NCI-H1048 (cell line): Measurements from ENCODE around the gene MAGEA9B.
A peak's percentile ranks its signal among the peaks of the same experiment; 100 is the strongest.
"Not testable (repeated sequence)": the region's sequence is repeated elsewhere in the genome, so short reads cannot be mapped to it uniquely, and the experiment has no call there.

Source experiments
- DNase-seq: peaks from one replicate; lab custom pipeline; 2025; lab: John Stamatoyannopoulos, UW

The MAGEA9B gene

GRCh38 chrX:149587359-149587758 lies at the start of gene MAGEA9B:
TSS of gene MAGEA9B (minus strand) at chrX:149587459. CDS start at chrX:149583179, 4,280 bp downstream.
- not testable (repeated sequence) for DNase-seq

DNA sequence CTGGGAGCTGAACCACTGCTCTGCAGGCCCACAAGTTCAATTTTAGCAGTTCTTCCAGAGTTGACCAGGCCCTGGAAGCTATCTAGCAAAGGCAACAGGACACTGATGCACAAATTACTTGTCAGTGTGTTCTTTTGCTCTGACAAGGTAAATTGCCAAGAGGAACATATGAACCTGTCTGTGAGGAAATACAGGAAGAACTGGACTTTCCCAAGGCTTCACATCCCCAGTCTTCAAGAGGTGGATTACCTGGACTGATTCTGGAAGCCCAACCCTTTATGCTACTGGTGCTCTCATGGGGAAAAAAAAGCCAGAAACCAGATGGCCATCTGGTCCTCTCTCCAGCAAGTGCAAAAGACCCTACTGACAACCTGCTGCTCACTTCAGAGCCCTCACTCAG lies 46.3 kb upstream of the MAGEA9B start:
- no peak for DNase-seq

GRCh38 chrX:149631234-149632165 lies 44.2 kb upstream of the MAGEA9B start, which contains the start of gene TMEM185A:
TSS of gene TMEM185A (minus strand) at chrX:149631792. CDS start at chrX:149631580, 212 bp downstream.
- DNase-seq = peak; percentile 40

DNA sequence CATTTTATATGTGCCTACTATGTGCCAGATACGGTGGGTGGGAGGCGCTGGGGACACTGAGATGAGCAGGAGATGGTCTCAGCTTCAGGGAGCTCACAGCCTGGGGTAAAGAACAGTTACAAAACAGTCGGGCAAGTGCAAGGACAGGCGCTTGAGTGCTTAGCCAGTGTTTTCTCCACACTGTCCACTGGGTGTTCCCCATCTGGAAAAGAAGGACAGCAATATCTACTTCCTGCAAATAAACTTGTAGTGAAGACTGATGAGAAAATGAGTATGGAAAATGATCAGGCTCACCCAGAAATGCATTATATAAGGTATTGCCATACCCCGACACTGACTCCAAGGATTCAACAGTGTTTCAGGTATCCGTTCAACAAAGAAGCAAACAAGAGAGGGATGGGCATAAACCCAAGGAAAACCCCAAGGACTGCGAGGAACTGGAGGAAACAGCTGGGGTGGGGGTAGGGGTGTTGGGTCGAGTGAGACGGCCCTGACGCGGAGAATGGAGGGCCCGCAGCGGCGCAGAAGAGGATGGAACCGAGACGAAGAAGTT lies 43.5 kb upstream of the MAGEA9B start:
- no peak for DNase-seq

GRCh38 chrX:149629730-149630387 lies 42.6 kb upstream of the MAGEA9B start:
- DNase-seq = no peak

DNA sequence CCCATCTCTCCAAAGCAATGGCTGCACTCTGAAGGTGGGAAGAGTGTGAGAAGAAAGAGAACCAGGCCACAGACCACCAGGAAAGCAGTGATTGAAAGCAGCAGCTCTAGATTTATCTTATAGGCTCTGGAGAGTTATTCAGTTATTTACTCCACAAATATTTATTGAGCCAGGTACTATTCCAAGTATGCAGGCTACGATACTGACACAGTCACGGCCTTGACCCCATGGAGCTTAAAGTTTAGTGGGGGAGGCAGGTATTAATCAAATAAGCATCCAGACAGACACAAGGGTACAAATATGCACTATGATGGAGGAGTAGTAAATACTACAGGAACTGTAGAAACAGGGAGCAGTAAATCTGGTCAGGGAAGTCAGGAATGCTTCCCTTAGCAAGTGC lies 41.5 kb upstream of the MAGEA9B start:
- no peak for DNase-seq

DNA sequence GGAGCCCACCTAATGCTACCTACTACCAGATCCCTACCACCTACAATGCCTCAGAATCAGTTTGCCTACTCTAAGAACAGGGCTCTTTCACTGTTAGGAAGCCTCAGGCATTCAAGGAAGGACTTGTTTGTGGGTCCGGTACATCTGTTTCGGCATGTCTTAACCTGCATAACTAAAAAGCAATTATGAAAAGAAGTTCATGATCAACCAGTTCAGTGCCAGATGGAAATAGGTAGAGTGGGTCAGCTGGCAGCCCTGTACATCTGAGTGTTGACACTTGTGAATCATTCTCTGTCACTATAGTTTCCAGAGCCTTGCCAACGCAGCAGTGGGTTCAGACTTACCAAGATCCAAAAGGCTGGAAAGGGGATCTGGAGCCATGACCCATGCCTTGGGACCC lies 41.0 kb upstream of the MAGEA9B start:
- no peak for DNase-seq

- DNase-seq = not testable (repeated sequence)
These were observed 39.6 kb upstream of the MAGEA9B start for GRCh38 chrX:149626829-149627228.

DNA sequence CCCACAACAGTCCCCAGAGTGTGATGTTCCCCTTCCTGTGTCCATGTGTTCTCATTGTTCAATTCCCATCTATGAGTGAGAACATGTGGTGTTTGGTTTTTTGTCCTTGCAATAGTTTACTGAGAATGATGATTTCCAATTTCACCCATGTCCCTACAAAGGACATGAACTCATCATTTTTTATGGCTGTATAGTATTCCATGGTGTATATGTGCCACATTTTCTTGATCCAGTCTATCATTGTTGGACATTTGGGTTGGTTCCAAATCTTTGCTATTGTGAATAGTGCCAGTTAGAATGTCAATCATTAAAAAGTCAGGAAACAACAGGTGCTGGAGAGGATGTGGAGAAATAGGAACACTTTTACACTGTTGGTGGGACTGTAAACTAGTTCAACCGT lies 32.4 kb upstream of the MAGEA9B start:
- DNase-seq = not testable (repeated sequence)

DNA sequence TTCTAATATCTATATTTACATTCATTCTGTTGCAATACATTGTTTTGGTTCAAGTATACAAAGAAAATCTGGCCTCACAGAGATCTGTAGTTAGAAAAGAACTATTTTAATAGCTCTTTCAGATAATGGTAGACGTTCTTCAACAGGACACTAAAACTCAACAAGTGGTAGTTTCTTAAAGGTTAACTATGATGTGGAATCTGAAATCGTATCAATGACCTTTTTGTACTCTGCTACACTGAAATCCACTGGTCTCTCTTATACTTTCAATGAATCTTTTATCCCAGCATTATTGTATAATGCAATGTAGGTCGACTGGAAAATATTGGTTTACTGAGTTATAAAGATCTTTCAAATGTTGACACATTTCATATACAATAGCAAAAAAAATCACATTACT lies 31.6 kb upstream of the MAGEA9B start:
- DNase-seq = no peak

DNA sequence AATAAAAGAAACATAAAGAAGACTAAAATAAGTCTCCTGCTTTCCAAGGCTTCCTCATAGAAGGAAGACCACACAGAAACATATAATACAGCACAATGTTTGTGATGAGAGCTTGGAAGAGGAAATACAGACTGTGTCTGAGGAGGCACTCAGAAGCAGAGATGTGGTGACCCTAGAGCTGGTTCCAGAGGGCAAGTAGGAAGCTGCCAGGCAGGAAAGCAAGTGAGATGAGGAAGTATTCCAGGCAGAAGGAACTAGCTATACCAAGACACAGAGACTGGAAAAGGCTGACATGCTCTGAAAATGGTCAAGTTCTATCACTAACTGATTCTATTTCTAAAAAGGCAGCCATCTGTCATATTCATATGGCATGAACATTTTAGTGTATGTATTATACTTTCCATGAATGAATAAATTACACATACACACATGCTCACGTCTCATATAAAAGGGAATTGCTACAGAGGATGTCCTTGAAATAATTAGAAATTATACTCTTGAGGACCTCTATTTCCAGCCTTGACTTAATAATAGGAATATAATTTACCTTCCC lies 24.4 kb upstream of the MAGEA9B start:
- no peak for DNase-seq

DNA sequence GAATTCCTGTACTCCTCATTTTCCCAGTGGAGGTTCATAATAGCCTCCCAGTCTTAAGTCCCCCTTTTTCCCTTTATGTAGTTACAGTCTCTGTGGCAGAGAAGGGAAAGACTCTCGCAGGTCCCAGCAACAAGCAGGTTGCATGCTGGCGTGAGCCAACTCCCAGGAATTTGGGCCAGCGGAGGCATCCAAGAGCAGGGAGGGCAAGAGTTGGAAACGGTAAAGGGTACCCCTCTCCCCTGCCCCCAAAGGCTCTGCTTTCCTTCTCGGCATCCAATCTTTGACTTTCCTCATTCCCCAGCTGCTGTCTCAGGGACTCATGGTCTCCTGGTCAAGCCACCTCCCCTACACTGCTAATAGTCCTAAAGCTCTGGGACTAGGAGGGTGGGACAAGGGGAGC lies 23.3 kb upstream of the MAGEA9B start:
- DNase-seq = no peak

DNA sequence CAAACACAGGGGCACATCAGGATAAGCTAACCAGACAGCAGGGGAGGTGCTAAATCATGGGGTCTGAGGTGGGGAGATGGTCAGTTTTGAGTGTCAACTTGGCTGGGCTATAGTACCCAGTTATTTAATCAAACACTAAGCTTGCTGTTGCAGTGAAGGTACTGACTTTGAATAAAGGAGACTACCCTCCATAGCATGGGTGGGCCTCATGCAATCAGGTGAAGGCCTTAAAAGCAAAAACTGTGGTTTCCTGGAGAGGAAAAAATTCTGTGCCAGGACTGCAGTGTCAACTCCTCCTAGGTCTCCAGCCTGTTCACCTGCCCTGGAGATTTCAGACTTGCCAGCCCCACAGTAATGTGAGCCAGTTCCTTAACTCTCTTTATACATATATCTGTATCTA lies 20.4 kb upstream of the MAGEA9B start:
- DNase-seq = no peak

- not testable (repeated sequence) for DNase-seq
These were observed 18.1 kb upstream of the MAGEA9B start for GRCh38 chrX:149605248-149605885.

DNA sequence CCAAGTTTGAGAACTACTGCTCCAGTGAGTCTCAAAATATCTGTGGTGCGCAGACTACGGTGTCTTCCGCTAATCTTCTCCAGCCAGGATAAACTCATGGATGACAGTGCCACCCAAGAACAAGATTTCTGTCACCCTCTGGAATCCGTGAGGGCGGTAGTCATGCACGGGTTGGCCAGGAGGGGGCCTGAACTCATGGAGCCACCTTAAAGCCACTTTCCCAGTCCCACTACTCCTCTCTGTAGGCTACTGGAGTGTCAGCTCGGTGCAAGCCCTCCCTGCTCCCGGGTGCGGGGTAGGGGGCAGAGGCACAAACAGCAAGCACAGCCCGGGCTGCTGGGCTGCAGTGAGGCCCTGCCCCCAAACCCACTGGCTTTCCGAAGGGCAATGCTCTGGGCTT lies 11.3 kb upstream of the MAGEA9B start:
- not testable (repeated sequence) for DNase-seq

GRCh38 chrX:149595943-149596342 lies 8.7 kb upstream of the MAGEA9B start:
- DNase-seq = not testable (repeated sequence)

- DNase-seq = not testable (repeated sequence)
These were observed 8.0 kb upstream of the MAGEA9B start, which contains the start of gene HSFX2 for GRCh38 chrX:149595214-149595613. TSS of gene HSFX2 (minus strand) at chrX:149595314. CDS start at chrX:149594700, 614 bp downstream.

- not testable (repeated sequence) for DNase-seq
These were observed 3.7 kb upstream of the MAGEA9B start for GRCh38 chrX:149590993-149591392.

- DNase-seq = not testable (repeated sequence)
These were observed 1.6 kb downstream of the MAGEA9B start for GRCh38 chrX:149585631-149586030.

- not testable (repeated sequence) for DNase-seq
These were observed 13.8 kb downstream of the MAGEA9B start for GRCh38 chrX:149573456-149573855.

DNA sequence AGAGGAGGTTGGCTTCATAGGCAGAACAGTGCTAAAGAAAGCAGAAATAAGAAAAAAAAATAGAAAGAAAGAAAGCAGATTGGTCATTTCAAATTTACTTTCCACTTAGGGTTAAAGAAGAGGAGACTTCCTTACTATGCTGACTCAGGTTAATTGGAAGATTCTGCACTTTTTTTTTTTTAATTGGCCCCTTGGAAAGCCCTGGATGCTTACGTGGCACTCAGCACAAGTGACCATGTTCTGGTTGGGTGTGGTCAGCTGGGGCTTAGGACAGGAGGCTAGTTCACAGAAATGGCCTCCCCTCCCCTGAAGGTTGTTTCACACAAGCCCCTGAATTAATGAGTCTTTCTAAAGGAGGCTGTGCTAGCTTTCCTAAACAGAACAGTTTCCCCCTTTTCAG lies 14.5 kb downstream of the MAGEA9B start:
- DNase-seq = no peak

DNA sequence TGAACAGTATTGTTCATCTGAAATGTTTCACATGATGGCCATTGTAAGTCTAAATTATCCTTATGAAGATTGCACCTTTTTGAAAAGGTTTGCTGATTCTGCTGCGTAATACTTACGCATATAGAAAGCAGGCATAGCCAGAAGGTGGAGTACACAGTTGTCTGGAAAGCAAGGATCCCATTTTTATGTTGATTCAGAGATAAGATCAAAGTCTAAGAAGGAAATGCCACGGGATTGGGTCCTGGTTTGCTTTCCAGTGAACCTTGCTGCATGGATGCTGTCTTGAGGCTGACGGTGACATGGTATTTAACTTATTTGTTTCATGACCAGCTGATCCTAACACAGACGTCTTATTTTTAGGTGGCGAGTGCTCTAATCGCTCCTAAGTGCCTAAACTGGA lies 15.5 kb downstream of the MAGEA9B start:
- DNase-seq = no peak
